GM12878 (cell line): Measurements from ENCODE around the gene PRDM12.

Source experiments
- BHLHE40 ChIP-seq, 2 experiments: fragments of 450-650 bp in 1 of 2; IDR thresholded peaks; 2 replicates each; pipeline ENCODE4 v1.6.1; 2011 to 2017; ENCODE audit warnings: low read depth in 2 of 2, borderline replicate concordance in 1 of 2, improper control_type of control experiment in 1 of 2, low read length in 1 of 2, mild to moderate bottlenecking in 1 of 2
- BRCA1 ChIP-seq: IDR thresholded peaks from 2 replicates; pipeline ENCODE4 v1.6.1; 2011; ENCODE audit warnings: low read depth, low read length, improper control_type of control experiment
- CTCF ChIP-seq, 3 experiments: IDR thresholded peaks in 2 of 3; conservative IDR thresholded peaks in 1 of 3; 2 replicates each; pipeline ENCODE4 v1.5.1; 2011; ENCODE audit warnings: low read depth in 3 of 3, low read length in 3 of 3, mild to moderate bottlenecking in 3 of 3, control low read depth in 2 of 3, moderate library complexity in 2 of 3, inconsistent platforms in 1 of 3, mixed read lengths in 1 of 3; ENCODE audit not compliant: control insufficient read depth in 2 of 3, insufficient read depth in 1 of 3; ENCODE audit errors: extremely low read depth in 1 of 3
- EZH2 ChIP-seq: IDR thresholded peaks from 2 replicates; pipeline ENCODE4 v1.6.1; 2012; ENCODE audit warnings: low read depth, mild to moderate bottlenecking, control low read depth, inconsistent platforms, low read length, borderline replicate concordance; ENCODE audit not compliant: control insufficient read depth
- NRF1 ChIP-seq: conservative IDR thresholded peaks from 2 replicates; pipeline ENCODE4 v1.6.1; 2011; ENCODE audit warnings: mild to moderate bottlenecking, low read depth, low read length, improper control_type of control experiment
- POLR2AphosphoS5 ChIP-seq: IDR thresholded peaks from 2 replicates; pipeline ENCODE4 v1.6.1; 2011; ENCODE audit warnings: mild to moderate bottlenecking, low read length, inconsistent platforms
- RAD21 ChIP-seq: IDR thresholded peaks from 2 replicates; pipeline ENCODE4 v1.6.1; 2011; ENCODE audit warnings: mild to moderate bottlenecking, low read depth, low read length, moderate library complexity; ENCODE audit not compliant: insufficient read depth
- SIN3A ChIP-seq: IDR thresholded peaks from 2 replicates; pipeline ENCODE4 v1.6.1; 2012; ENCODE audit warnings: low read depth, low read length, improper control_type of control experiment
- TAF1 ChIP-seq: IDR thresholded peaks from 2 replicates; pipeline ENCODE4 v1.6.1; 2011; ENCODE audit warnings: mild to moderate bottlenecking, low read depth, low read length, borderline replicate concordance
- TCF3 ChIP-seq: IDR thresholded peaks from 2 replicates; pipeline ENCODE4 v1.6.1; 2012; ENCODE audit warnings: low read depth, mild to moderate bottlenecking, low read length, borderline replicate concordance; ENCODE audit not compliant: insufficient read depth
- YY1 ChIP-seq: IDR thresholded peaks from 2 replicates; pipeline ENCODE4 v1.6.1; 2011; ENCODE audit warnings: low read depth, mild to moderate bottlenecking, low read length
- ZNF687 ChIP-seq: fragments of 450-650 bp; IDR thresholded peaks from 2 replicates; pipeline ENCODE4 v1.6.1; 2017; ENCODE audit warnings: mild to moderate bottlenecking, moderate library complexity

GRCh38 chr9:130633336-130634190 lies 30.8 kb upstream of the PRDM12 start:
- no peak for TF ChIP-seq CTCF (IDR thresholded peaks at IDR 0.05 in 2 of 3, conservative IDR thresholded peaks at IDR 0.05 in 1 of 3; ENCODE audit: control insufficient read depth in 2 of 3, extremely low read depth in 1 of 3, insufficient read depth in 1 of 3, low read depth in 3 of 3, low read length in 3 of 3)
- TF ChIP-seq YY1 = no peak
- no peak for TF ChIP-seq POLR2AphosphoS5
- no peak for TF ChIP-seq RAD21
- TF ChIP-seq TAF1 = no peak
- no peak for TF ChIP-seq NRF1
- no peak for TF ChIP-seq TCF3
- no peak for TF ChIP-seq SIN3A
- no peak for TF ChIP-seq BHLHE40 (IDR thresholded peaks at IDR 0.05; ENCODE audit: borderline replicate concordance in 1 of 2, low read depth in 2 of 2, low read length in 1 of 2)
- TF ChIP-seq BRCA1 = no peak
- no peak for TF ChIP-seq ZNF687
- no peak for TF ChIP-seq EZH2
